ENCODE data around the gene USE1.

The USE1 gene

DNA sequence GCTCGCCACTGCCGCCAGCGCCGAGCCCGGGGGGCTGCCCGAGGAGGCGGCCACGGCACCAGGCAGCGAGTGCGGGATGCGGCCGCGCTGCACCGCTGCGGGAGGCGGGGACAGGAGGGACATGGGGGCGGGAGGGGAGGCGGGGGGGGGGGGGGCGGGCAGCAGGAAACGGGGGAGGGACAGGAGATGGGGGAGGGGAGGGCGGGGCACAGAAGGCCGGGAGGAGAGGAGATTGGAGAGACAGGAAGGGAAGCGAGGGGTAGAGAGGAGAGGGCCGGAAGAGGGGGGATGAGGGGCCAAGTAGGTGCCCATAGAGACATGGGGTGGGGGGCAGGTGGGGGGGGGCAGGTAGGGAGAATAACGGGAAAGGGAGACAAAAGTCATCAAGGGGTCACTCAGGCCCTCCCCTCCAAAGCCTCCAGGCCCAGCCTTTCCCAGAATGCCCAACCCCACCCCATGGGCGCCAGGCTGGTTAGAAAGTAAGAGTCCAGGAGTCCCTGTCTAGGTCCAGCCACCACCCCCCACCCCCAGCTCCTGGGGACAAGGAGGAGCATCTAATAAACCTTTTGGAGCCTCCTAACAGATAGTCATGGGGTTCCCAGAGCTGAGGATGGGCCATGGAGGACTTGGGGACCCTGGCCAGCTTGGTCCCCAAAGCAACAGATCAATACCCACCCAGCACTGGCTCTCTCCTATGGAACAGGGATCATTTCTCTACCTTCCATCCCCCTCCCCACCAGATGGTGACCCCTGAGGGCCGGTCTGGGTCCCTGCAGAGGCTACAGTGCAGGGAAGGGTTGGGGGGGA, 21.0 kb downstream of the USE1 start:
- peak; percentile 69 for DNase-seq

DNA sequence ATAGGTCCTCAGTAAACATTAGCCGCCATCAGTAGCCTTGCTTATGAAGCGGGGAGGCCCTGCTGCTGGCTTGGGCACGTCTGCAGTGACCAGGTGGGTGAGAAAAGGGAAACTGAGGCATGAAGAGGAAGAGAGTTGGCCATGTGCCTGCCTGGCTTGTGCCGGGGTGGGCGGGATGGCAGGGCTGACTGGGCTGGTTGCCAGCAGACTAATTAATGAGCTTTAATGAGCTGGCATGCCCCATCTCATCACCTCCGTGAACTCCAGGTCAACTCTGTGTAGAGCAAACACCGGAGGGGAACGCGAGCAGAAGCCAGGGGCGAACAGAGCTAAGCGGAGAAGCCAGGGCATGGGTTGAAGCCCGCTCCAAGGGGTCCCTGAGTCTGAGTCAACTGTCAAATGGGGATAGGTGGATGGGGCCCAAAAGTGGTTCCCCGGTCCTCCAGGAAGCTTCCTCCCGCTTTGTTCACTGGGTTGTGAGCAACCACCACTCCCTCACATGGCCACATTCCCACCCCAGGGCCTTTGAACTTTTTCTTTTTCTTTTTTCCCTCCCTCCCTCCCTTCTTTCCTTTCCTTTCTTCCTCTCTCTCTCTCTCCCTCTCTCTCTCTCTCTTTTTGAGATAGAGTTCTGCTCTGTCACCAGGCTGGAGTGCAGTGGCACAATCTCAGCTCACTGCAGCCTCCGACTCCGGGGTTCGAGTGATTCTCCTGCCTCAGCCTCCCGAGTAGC, 21.8 kb downstream of the USE1 start:
- DNase-seq: no peak

DNA sequence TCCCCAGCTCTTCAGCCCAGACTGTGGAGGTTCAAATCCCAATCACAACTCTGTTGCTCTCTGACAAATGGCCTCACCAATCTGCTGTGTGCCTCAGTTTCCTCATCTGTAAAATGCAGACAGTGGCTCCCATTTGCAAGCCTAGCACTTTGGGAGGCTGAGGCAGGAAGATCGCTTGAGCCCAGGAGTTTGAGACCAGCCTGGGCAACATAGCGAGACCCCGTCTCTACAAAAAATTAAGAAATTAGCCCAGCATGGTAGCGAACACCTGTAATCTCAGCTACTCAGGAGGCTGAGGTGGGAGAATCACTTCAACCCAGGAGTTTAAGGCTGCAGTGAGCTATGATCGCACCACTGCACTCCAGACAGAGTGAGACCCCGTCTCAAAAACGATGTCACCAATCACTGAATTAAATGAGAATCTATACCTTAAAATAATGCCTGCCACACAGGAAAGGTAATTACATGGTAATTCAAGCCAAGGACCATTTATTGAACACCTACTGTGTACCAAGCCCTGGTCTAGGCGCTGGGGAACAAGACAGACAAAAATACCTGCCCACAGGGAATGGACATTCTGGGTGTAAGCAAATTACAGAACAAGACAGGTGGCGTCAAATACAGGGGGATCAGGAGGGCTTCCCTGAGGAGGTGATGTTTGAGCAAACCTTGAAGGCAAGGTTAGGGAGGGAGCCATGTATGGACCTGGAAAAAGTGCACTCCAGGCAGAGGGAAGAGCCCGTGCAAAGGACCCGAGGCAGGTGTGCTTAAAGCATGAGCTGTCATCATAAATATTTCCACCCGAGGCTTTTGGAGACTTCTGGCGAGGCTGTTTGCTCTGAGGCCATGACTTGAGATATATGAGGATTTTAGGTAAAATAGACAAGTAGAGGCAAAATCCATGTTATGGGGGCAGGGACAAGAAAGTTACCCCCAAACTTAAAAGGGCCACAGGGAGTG, 22.9 kb downstream of the USE1 start:
- DNase-seq: no peak

DNA sequence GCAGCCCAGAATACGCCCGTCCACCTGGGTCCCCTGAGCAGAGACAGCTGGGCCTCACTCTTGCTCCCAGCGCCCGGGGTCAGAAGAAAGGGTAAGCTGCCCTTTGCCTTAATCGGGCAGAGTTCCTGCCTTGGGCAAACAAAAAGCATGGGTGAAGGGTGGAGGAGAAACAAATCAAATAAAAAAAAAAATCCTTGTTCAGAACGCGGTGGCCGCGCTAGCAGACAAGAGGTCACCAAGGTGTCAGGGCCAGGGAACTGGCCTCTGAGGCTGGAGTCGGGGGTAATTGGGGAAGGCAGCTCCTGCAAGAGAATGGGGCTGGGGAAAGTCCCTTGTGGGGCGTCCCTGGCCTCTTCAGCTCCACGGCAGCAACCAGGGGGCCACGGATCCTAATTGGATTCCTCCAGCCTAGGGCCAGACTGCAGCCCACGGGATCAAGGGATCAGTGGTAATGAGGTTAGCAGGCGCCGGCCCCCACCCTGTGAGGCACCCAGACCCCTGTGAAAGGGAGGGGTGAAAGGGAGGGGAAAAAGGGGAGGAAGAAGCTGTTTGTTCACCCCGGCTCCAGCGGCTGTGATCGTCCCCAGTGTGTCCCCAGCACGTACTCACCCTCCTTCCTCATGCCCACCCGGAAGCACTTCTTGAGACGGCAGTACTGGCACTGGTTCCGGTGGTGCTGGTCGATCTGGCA, 25.1 kb downstream of the USE1 start:
- DNase-seq: no peak

DNA sequence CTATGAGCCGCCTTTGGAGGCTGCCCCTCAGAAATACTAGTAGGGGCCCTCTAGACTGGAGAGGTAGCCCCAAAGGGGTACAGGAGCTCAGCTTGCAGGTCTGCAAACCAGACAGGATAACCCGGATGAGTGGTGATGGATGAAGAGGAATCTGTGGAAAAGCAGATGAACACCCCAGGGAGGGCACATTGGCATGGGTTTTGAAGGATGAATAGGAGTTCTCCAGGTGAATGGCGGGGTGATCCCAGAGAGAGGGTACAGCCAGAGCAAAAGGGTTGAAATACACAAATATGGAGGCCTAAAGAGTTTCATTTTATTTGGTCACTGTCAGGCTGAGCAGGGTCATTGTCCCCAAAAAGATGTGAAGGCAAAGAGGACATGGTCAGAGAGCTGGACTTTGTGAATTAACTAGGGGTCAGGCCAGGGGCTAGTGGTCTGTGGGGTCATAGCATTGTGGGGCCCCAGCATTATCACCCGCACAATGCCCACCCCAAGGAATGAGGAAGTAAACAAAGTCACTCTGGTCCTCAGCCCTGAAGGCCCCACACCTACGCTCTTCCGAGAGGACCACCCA, 25.8 kb downstream of the USE1 start:
- no peak for DNase-seq

DNA sequence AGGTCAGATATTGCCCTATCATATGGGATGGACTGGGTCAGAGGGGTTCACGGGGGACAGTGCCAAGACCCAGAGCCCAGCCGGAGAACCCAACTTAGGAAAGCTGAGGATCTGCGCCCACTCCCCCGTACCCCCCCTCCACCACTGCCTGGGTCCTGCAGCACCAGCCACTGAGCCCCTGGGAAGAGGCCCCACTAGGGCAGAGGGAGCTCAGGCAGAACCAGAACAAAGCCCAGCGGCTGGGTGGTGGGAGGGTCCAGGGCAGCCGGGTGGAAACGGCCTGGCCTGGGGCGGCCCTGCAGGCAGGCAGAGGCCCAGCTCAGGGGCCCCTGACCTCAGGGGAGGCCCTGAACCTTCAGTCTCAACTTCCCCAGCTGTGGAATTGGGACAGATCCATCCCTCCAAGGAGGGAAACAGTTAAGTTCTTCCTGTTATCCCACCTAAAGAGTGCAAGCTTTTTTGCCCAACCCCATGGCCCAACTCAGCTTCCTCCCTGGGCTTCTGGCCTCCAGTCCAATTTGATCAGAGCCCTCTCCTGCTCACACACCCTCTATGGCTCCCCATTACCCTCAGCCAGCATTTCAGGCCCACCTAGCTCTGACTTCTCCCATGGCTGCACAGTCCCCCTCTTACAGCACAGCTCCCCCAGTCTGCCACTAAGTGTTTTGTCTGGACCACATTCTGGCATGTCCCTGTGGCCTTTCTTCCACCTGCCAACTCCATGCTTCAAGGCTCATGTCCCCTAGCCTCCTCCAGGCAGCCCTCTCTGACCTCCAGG, 27.5 kb downstream of the USE1 start:
- no peak for DNase-seq

DNA sequence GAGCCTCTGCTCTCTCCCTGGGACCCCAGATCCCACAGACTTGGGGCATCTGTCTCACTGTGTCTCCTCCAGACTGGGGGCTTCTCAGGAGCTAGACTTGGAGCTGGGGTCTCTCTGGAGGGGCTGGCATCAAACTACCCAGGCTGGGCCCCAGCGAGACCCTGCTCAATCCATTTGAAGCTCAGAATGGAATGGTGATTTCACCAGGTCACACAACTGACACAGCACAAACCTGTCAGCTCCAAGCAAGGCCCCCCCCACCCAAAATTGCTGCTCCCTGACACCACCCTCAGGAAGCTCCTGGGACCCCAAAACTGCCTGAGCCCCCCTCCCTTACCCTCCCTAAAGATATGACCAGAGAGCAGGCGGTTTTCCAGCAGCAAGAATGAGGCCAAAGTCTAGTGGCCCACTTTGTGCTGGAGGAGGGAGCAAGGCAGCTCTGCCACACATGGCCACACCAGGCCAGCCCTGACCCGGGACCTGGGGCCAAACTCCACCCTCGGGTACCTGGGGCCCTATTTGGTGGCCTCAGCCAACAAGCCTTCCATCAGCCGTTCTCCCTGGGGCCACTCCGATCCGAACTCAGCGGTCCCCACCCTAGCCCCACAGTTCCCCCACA, 28.2 kb downstream of the USE1 start:
- DNase-seq: no peak

DNA sequence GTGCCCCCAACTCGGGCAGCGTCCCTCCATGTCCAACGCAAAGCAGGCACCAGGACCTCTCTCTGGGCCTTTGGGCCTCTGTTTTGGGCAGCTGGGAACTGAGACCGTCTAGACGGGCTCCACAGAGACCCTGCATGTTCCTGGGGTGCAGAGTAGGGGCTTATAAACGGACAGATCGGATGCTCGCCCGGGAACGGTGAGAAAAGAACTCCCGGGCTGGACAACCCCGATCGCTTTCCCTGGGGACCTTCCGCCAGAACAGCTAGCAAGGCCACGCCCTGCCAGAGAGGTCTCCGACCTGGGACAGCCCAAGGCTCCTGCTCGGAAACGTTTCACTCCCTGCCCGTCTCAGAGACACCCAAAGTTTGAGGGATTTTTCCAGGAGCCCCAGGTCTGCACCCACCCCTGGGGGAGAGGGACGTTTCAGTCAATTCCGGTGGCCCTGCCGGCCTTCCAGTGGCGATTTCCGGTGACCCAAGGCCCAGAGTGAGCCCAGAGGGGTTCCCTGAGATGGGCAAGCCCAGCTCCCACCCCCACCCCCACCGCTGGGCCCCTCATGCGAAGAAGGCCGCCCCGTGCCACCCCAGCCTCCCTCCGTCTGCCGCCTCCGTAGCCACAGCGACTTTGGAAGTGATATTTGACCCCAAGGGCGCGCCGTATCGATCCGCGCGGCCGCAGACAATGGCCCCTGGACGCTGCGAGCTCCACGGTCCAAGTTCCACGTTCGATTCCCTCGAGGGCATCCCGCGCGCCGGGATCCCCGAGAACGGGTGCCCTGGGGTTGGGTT, 28.9 kb downstream of the USE1 start:
- DNase-seq: no peak

DNA sequence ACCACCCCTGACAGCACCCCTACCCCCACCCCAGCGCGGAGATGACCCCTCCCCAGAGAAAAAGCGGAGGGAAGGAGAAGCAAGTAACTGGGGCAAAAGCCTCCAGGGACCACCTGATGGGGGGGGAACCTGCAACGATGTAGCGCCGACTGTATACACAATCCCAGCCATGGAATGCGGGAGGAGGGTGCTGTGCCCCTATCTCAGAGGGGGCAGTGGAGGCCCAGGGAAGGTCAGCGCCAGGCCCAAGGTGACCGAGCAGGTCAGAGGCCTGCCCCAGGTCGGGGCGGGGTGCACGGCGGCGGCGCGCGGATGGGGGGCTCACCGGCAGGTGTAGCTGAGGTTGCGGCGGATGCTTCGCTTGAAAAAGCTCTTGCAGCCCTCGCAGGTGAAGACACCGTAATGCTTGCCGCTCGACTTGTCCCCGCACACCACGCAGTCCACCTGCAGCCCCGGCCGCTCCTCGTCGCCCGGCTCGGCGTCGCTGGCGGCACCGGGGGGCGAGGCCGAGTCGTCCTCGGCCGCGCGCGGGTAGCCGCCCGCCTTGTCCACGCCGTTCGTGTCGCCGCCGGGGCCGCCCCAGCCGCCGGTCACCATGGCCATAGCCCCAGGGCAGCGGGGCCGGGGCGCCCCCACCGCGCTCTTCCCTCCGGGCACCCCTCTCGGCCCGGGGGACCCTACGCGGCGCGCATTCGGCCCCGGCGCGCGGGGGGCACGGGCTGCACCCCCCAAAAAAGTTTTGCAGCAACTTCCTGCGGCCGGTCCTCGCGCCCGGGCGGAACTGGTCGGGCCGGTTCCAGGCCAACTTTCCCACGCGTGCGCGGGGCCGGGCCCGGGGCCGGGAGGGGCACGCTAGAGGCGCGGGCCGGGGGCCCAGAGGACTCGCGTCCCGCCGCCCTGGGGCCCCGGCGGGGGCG, 29.7 kb downstream of the USE1 start:
- no peak for DNase-seq

DNA sequence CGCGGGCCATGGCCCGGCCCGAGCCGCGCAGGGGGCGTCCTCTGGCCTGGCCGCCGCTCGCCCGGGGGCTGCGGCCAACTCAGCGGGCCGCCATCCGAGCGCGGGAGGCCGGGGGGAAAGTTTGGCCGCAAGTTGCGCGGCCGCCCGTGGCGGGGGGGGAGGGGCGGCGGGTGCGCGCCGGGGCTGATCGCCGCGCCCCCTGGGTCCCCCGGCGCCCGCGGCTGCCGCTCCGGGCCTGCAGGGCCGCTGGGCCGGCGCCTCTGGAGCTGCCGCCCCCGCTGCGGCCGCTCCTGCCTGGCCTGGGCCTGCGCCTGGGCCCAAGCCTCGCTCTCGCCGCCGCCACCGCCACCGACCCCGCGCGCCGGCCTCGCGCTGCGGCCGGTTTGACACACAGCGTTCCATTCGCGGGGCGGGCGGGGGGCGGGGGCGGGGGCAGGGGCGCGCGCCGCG, 30.4 kb downstream of the USE1 start, which contains the start of gene NR2F6:
TSS of gene NR2F6 (minus strand) at position 385 of the 450 bp plus-strand sequence. CDS start 699 bp downstream, outside the sequence.
- DNase-seq: no peak

DNA sequence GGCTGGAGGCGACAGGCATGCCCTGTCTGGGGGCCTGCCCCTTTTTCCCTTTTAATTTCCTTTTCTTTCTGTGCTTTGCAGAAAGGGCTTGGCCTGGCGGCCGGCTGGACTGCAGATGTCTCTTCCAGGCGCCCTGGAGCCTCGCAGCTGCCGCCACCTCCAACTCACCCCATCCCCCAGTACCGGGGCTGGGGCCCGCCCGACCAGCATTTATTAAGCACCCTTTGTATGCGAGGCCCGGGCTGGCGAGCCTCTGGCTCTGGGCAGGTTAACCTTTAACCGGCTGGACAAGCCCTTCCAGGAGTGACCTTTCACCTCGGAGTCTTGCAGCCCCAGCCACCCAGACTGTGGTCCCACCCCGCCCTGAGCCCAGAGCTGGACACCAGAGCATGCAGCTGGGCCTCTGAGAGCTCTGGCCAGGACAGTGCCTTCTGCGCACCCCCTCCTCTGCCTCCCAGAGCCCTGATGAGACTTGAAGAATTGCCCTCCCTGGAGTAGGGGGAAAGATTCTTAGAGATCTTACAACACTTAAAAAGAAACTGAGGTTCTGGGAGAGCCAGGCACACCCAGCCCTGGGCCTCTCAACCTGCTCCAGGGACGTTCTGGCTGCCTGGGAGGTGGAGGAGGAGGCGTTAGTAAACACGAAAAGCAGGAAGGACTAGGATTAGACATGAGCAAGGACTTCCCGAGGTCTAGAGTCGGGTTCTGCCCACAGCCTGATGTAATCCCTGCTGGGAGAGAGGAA, 31.7 kb downstream of the USE1 start:
- no peak for DNase-seq

DNA sequence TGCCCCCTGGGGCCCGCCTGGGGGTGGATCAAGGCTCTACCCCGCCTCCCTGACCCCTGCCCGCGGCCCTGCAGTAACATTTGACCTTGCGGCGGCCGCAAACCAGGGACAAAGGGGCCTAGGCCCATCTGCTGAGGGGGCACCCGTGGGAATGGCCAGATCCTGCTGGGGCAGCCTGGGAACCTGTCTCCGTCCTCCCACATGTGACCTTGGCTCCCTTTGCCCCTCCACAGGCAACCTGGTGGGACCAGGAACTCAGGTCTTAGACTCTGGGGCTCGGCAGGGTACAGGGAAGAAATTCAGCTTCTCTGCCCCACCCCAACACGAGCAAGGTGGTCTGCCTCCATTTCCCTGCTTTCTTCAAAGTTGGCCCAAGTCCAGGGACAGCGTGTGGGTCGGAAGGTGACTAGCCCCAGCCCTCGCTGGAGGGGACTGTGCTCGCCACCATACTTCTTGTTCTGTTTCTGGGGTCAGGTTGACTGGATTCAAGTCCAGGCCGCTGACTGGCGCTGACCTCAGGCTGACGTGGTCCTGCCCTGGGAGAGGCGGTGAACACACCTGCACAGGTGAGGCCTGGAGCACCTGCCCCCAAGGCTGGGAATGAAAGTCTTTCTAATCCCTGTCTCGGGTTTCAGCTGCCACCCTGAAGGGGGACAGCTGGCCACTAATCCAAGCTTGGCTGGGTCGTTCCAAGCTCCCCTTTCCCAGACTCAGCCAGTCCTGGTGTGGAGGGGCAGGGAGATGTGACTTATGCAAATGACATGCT, 33.0 kb downstream of the USE1 start:
- DNase-seq: no peak

DNA sequence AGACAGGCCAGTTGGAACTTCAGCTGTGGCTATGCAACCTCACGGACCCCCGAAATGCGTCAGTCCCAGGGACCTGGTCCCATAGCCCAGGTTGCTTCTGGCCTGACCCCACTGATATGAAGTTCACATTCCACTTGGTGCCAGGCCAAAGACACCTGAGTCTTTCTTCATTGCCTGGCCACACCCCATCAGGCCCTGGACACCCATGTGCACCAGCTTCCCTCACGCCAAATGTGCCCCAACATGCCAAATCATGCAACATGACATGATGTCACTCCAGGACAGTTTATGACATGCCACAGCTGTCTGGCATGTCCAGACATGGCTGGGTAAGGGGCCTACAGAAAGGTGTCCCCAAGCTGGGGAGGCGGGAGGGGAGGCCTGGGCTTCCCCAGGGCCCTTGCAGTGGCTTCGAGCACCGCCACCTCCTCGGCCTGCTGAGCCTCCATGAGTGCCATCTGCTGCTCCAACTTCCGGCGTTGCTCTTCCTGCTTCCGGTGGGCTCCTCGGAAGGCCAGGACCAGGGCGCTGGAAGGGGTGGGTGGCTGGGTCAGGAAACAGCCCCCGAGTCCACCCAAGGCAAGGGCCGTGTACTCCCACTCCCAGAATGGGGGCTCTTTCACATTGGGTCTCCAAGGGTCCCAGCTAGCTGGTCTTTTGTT, 34.9 kb downstream of the USE1 start:
- no peak for DNase-seq

DNA sequence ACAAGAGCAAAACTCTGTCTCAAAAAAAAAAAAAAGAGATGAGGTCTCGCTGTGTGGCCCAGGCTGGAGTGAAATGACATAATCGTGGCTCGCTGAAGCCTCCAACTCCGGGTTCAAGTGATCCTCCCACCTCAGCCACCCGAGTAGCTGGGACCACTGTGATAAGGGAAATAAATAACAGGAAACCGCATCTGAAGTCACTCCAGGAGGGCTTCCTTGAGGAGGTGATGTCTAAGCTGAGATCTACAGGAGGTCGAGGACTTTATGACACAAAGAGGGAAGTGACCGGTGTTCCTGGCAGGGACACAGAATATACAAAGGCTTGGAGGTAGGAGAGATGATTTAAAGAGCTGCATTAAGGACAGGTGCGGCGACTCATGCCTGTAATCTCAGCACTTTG, 39.5 kb downstream of the USE1 start:
- no peak for DNase-seq

DNA sequence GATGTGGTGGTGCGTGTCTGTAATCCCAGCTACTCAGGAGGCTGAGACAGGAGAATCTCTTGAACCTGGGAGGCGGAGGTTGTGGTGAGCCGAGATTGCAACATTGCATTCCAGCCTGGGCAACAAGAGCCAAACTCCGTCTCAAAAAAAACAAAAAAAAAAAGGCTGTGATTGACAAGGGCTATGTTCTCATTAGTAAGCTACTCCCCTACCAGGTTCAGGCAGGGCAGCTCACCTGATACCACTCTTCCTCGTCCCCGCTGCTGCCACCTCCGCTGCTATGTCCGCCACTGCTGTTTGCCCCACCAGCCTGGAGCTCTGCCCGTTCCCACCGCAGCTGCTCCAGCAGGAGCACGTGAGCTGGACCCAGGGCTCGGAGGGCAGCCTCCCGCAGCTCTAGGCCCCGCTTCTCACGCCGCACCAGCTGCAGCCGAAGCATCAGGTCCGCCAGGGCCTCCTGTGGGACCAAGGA, 40.0 kb downstream of the USE1 start:
- no peak for DNase-seq

DNA sequence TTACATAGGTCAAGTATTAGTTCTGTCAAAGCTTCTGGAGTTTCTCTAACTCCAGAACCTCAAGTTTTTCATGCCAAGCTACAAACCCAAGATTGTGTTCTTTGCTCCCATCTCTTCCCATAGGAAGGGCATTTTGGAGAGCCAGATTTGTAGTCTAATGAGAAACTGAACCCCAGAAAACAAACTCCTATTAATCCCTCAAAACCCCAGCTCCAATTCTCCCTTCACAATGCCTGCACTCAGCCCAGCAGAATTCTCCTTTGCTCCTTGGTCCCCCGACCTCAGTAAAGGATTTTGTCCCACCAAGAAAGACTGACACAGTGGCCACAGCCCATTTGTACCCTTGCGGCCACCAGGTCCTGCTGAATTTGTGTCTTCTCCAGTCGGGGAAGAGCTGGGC, 41.0 kb downstream of the USE1 start:
- no peak for DNase-seq
